NT2/D1 (cell line): Measurements from ENCODE around the gene ZNF71.

Experiments
- SUZ12 ChIP-seq: IDR thresholded peaks from 2 replicates; pipeline ENCODE4 v1.6.1; 2011; ENCODE audit not compliant: insufficient read length, insufficient read depth; ENCODE audit errors: extremely low read depth
- YY1 ChIP-seq: IDR thresholded peaks from 2 replicates; pipeline ENCODE4 v1.6.1; 2011; ENCODE audit not compliant: insufficient read length, insufficient read depth

DNA sequence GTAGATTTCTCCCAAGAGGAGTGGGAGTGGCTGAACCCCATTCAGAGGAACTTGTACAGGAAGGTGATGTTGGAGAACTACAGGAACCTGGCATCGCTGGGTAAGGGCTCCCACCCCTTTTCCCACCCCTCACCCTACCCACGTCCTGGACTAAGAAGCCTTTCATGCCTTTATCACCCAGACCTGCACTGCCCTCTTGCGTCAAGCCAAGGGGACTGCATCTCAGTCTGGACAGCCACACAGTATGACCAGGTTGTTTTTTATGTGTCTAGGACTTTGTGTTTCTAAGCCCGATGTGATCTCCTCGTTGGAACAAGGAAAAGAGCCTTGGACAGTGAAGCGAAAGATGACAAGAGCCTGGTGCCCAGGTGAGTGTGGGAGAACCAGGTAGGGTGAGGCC, 47.6 kb upstream of the ZNF71 start:
- TF ChIP-seq SUZ12, result no peak
- no peak for TF ChIP-seq YY1
